Fibroblast of mammary gland (primary cell): Measurements from ENCODE around the gene LRRC28.

Experiments
- DNase-seq: peaks from one replicate; pipeline ENCODE4 v3.0.0-alpha.2; 2010; ENCODE audit warnings: low read depth
- H3K4me3 ChIP-seq: 2 replicates; pipeline ENCODE4 v1.5.1; 2011; ENCODE audit warnings: low read depth, mild to moderate bottlenecking, low read length, moderate library complexity; ENCODE audit not compliant: control insufficient read depth
- TF ChIP-seq, protein P1 (sequence below): conservative IDR thresholded peaks from 2 replicates; pipeline ENCODE4 v1.5.1; 2011; ENCODE audit warnings: low read depth, low read length, inconsistent platforms; ENCODE audit not compliant: control insufficient read depth, insufficient read depth

Gene LRRC28

DNA sequence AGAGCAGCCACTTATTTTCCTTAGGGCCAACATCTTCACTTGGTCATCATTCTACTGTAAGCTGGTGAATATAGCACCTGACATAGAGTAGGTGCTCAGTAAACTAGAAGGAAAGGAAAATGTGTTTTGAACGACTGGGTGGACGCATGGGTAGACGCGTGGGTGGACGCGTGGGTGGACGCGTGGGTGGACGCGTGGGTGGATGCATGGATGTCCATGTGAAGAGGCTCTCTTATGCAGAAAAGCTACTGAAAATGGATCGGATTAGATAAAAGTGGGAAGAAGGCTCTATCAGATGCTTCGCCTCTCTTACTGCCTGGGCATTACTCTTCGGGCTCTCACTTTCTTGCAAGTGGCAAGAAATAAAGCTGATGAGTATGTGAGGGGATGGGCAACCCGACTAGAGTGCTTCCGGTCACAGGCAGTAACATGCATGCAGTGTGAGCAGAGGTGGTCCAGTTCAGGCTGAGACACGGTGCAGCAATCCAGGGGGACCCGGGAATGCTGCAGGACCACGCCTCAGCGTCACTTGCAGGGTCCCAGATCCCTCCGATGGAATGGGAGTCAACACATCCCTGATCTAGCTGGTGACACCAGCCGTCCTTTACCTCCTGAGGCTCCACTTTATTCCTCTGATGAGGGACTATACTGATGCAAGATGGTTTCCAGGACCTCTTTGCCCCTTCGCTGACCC is 176.5 kb downstream of the LRRC28 start:
- TF ChIP-seq, protein P1, sequence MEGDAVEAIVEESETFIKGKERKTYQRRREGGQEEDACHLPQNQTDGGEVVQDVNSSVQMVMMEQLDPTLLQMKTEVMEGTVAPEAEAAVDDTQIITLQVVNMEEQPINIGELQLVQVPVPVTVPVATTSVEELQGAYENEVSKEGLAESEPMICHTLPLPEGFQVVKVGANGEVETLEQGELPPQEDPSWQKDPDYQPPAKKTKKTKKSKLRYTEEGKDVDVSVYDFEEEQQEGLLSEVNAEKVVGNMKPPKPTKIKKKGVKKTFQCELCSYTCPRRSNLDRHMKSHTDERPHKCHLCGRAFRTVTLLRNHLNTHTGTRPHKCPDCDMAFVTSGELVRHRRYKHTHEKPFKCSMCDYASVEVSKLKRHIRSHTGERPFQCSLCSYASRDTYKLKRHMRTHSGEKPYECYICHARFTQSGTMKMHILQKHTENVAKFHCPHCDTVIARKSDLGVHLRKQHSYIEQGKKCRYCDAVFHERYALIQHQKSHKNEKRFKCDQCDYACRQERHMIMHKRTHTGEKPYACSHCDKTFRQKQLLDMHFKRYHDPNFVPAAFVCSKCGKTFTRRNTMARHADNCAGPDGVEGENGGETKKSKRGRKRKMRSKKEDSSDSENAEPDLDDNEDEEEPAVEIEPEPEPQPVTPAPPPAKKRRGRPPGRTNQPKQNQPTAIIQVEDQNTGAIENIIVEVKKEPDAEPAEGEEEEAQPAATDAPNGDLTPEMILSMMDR: no peak
- H3K4me3 ChIP-seq: no peak overlapping the region
- DNase-seq: no peak

DNA sequence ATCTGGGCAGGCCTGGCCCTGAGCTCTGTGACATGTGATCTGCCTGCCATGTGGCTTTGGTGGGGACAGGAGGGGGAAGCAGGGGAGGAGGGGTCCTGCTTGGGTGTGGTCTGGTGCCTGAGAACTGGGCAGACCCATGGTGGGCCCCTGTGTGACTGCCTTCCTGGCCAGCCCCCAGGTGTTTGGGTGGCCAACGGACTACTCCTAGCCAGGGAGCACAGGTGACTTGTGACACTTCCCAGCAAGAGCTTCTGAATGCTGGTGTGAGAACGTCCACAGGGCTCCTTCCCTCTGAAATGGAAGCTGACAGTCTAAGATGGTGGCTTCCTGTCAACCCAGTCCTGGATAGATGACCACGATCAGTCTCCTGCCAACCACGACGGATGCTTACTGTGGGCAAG is 178.4 kb downstream of the LRRC28 start:
- TF ChIP-seq, protein P1: no peak
- no peak overlapping the region for H3K4me3 ChIP-seq
- no peak for DNase-seq

DNA sequence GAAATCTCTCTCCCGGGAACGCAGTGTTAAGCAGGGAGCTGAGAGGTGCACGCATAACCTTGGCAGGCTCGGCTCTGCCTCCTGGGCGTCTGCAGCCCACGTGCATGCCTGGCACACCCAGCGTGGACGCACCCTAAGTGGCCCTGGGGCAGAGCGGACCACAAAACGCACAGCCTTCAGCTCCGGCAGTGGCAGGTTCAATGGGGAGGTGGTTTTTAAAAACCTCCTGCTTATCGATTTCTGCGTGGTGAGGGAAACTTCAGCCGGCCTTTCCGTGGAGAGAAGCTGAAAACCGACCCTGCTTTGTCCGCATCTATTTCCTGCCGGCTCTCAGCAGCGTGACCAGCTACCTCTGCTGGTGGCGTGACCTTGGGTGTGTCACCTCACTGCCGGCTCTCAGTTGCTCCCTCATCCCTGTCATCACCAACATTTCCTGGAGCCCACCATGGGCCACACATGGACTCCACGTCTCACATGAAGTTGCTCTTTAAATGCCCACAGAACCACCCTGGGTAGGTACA is 179.7 kb downstream of the LRRC28 start:
- TF ChIP-seq, protein P1: no peak
- no peak overlapping the region for H3K4me3 ChIP-seq
- no peak for DNase-seq

DNA sequence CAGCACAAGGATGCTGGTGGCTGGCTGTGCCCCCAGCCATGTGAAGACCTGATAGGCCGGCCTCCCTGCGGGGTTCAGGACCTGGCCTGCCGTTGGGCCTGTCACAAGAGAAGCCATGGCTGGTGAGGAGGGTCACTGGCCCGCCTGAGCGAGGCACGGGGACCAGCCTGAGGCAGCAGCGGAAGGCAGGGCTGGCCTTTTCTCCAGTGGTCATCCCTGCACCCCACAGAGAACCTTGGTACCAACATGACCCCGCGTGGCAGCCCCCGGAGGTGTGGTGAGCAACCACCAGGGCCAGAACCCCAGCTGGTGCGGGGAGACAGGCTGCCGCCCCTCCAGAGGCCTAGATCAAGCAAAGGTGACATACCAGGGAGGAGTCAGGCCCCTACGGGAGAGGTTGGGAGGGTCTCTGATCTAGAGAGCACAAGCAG is 180.4 kb downstream of the LRRC28 start:
- H3K4me3 ChIP-seq: no peak overlapping the region
- TF ChIP-seq, protein P1: no peak
- DNase-seq: no peak

DNA sequence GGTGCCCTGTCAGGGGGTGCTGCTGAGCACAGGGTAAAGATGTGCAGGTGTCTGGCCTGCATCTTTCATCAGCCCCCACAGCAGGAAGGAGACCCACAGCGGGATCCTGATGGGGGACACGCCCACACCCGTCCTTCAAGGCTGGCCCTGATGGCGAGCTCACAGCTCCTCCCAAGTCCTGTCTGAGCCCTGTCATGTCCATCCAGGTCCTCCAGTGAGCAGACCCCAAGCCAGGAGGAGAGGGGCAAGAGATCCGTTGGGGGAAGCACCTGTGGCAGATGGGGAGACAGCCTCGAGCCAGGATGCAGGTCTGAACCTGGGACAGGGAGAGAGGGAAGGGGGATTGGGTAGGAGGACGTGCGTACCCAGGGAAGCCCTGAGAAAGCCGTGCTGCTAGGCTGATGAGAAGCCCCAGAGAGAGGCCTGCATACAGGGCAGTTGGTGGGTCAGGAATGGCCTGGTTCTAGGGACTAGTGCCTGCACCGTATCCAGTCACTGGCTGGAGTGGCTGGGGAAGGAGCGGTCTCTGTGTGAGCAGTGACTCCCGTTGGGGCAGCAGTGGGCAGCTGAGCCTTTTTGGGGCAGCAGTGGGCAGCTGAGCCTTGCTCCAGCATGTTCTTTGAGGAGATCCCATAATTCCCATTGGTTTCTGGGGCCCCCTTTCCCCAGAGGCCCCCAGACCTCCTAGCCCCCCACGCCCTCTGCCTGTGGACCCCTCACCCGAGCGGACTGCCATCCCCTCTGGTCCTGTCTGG is 181.2 kb downstream of the LRRC28 start:
- no peak overlapping the region for H3K4me3 ChIP-seq
- TF ChIP-seq, protein P1: no peak
- DNase-seq: no peak

DNA sequence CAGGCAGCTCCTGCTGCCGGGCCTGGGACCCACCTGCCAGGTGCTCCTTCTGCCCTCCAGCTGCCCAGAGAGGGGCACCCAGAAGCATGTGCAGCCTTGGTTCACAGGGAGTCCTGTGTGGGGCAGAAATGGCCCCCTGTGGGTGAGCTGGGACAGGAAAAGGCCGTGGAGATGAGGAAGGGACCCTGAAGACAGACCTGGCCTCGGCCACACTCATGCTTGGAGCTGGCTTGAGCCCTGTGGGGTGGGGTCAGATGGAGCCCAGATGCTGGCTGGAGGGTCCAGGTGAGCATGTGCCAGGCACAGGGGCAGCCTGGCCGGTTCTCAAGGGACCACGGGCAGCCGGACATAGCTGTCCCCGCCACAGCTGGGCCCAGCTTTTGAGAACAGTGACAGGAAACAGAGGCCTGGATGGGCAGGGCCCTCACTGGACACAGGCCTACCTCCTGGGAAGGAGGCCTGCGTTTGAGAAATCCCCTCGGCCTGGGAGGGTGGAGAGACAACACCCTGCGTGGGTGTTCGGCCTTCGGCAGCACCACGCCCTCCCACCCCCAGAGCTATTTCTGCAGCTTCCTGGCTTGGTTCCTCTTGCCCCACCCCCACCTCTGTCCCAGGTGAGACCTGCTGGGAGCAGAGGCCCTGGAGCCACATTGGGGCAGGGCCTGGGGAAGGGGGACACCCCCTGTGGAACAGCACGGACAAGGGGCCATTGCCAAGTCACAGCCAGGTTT is 181.9 kb downstream of the LRRC28 start:
- TF ChIP-seq, protein P1: no peak
- H3K4me3 ChIP-seq: no peak overlapping the region
- DNase-seq: peak; percentile 44
